Measurements from ENCODE around the gene PAX1. TPM values are rescaled to one million over a fixed set of nuclear protein-coding genes. Genes with fewer than 3 reads are reported as not detected.

Gene PAX1
- total and polyA plus RNA-seq, 9 of the 15 experiments (the other 6 are each of a cell fraction or from before 2014, with no cell fraction given) = not detected

- TF ChIP-seq NR4A1 (CRISPR knock-in tag; IDR thresholded peaks at IDR 0.05) (0 out of 2 replicates have a peak, but pooled peaks have one; percentile 45), NR4A1 (tag; IDR thresholded peaks at IDR 0.05) (peak; percentile 73; the same call in 1 of the 2 replicates), PYGO2 (tag; IDR thresholded peaks at IDR 0.05) (0 out of 2 replicates have a peak, but pooled peaks have one; percentile 53), RREB1 (CRISPR knock-in tag; IDR thresholded peaks at IDR 0.05) (peak; percentile 50; the same call in 1 of the 2 replicates), ZNF384 (IDR thresholded peaks at IDR 0.05; ENCODE audit: low read depth, low read length) (no peak), CHD7 (IDR thresholded peaks at IDR 0.05; ENCODE audit: low read depth, low read length) (no peak), ZNF324 (CRISPR knock-in tag; IDR thresholded peaks at IDR 0.05) (0 out of 2 replicates have a peak, but pooled peaks have one; percentile 13), E2F3 (CRISPR knock-in tag; IDR thresholded peaks at IDR 0.05) (peak; percentile 84)
These were observed 49.0 kb upstream of the PAX1 start (continued) for GRCh38 chr20:21656308-21657067.
